Femur (tissue), 1 donor: ENCODE measurements around the gene AKAP12.
A peak's percentile ranks its signal among the peaks of the same experiment; 100 is the strongest.
"Not testable (repeated sequence)": the region's sequence is repeated elsewhere in the genome, so short reads cannot be mapped to it uniquely, and the experiment has no call there.

Source experiments
- DNase-seq: peaks from one replicate; pipeline ENCODE4 v3.0.0-alpha.2; 2017

AKAP12 gene

DNA sequence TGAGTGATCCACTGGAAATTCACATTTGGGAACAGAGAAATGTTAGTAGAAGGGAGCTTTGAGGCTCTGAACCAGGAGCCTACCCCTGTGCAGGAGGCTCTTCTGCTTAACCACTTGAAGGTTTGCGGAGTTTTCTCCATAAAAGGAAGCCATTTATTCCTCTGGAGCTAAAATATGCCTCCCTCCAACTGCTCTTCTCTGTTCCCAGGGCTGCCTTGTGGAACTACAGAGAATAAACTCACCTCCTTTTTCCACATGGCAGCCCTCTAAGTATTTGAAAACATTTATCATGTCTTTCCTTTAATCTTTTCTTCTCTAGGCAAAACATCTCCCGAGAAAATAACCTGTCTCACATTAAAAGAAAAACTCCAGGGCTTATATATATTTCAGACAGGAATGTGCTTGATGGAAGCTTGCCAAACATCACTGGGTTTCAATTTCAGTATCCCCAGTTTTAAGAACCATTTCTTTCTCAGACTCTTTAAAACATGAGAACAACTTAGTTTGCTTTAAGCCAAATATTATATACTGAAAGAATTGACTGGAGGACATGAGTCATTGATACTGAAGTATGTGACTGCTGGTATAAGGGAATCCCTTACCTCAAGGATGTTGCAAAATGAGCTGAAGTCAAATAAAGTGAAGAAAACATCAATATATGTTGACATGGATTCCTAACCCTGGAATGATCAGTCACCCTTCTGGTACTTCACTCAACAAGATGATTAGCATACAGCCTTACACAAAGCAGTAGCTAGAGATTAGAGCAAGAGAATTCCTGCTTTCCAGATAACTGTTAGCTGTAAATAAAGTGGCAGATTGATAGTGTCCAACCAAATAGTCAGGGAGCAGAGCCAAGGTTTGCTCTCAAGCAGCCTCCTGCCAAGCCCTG is 77.6 kb downstream of the AKAP12 start:
- DNase-seq = no peak

DNA sequence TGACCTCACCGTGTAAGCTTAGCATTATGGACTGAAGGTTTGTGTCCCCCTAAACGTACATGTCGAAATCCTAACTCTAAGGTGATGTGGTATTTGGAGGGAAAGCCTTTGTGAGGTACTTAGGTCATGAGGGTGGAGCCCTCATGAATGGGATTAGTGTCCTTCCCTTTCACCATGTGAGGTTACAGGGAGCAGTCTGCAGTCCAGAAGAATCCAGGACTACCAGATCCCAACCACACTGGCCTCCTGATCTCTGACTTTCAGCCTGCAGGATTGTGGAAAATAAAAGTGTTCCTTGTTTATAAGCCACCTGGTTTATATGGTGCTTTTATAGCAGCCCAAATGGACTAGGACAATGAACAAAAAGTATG is 78.2 kb downstream of the AKAP12 start:
- DNase-seq = no peak

- no peak for DNase-seq
These were observed 80.4 kb downstream of the AKAP12 start for GRCh38 chr6:151320140-151320539.

DNA sequence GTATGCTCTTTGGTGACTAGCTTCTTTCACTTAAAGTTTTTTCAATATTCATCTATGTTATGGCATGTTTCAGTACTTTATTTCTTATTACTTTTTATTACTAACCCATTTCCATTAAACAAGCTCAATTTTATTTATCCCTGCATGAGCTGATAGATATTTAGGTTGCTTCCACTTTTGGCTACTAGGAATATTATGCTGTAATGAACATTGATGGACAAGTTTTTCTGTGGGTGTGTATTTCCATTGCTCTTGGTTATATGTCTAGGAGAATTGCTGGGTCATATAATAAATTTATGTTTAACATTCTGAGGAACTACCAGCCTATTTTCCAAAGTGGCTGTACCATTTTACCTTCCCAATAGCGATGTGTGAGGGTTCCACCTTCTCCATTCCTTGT is 81.7 kb downstream of the AKAP12 start:
- DNase-seq = no peak

GRCh38 chr6:151322570-151322969 is 82.8 kb downstream of the AKAP12 start:
- DNase-seq = no peak

DNA sequence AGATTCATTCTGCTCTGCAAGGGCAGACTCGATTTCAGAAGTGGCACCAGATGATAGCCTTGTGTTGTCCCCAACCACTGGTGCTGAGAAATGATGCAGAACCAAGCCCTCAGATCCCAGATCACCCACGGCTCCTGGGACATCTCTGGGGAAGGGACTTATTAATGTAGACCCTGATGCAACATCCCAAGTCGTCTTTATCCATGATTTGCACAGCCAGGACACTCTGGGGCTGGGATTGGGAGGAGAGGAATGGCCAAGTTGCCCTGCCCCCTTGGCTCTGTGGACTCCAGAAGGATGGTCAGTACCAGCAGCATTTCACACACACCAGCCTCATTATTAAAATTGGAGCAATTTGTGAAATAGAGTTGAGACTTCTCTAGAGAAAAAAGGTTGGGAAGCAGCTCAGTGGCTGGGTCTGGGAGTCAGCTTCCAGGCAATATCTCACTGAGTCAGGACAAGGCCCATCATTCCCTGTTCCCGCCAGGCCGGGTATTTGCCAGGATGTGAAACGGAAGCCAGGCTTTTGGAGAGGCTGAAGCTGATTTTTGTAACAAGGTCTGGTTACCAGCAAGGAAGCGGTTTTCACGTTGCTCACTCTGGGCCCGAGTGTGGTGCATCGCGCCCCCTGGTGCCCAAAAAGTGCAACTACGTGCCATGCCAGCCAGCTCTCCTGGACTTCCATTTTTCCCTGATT is 84.2 kb downstream of the AKAP12 start:
- DNase-seq = peak; percentile 95

- DNase-seq = no peak
These were observed 84.7 kb downstream of the AKAP12 start for GRCh38 chr6:151324488-151324825.

DNA sequence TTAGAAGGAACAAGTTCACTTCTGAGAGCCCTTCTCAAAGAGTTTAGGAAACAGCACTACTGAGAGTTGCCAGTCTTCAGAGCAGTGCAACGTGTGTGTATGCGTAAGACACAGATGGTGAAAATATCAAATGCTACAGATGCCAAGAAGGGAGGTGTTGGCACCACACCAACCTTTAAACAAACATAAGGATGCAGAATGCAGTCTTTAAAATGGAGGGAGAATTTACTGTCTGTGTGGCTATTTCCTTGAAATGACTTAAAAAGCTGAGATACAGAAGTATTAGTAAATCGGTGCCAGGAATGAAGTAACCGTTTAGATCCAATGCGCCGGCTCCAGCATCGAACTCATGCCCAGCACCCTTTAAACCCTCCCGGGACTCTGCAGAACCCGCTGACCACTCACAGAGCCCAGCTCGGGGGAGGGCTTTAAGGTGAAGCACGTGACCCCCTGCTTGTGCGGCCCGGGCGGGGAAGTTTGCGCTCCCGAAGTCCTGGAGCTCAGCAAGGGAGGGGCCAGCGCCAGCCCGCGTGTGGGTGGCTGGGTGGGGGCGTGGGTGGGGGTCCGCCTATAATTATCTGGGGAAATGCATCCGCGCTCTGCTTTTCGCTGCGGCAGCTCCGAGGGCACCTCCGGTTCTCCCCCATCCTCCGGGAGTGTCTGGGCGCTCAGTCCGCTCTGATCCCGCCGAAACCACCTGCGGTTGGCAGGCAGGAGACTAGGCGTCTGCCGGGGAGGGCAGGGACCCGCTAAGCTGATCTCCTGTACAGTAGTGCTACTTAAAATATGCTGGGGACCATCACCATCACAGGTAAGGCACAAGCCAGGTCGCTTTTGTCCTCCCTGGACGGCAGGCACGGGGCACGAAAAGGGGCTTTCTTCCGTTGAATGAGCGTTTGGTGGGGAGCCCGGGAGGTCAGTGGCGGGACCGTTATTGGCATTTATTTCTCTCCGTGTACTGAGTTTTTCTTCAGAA is 85.6 kb downstream of the AKAP12 start:
- peak; percentile 83 for DNase-seq

- no peak for DNase-seq
These were observed 86.5 kb downstream of the AKAP12 start for GRCh38 chr6:151326116-151326825.

DNA sequence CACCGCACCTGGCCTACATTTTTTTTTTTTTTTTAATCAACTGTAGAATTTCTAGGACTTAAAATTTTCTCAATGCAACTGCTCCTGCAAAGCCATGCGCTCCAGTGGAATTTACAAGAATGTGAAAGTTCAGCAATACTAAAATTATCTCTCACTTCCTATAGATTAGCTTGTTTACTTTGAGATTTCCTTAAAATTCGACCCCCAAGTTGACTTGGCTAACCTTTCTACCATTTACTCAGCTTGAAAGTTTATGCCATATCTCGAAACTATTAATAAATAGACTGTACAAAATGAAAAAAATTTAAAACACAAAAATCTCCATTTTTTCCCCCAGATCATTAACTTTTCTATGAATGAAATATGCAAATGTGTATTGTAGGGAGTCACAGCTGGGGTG is 87.3 kb downstream of the AKAP12 start:
- no peak for DNase-seq

DNA sequence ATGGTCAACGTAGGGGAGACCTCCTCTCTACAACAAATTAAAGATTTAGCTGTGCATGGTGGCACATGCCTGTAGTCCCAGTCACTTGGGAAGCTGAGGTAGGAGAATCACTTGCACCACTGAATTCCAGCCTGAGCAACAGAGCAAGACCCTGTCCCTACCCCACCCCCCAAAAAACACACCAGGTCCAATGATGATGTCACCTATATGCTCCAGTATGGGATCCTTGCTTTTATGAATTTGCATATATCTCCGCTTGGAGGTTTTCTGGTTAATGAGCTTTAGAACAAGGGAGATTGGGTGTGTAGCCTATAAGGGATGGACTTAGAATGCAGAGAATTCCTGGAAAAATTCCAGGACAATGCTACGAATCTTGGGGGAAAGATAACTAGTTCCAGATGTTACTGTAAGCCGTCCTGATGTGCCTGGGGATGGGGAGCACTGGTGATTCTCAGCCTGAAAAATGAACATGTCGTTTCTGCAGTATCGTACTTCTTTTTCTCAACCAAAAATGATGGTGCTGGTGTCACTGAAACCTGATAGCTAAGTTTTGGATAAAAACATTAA is 90.4 kb downstream of the AKAP12 start:
- no peak for DNase-seq

DNA sequence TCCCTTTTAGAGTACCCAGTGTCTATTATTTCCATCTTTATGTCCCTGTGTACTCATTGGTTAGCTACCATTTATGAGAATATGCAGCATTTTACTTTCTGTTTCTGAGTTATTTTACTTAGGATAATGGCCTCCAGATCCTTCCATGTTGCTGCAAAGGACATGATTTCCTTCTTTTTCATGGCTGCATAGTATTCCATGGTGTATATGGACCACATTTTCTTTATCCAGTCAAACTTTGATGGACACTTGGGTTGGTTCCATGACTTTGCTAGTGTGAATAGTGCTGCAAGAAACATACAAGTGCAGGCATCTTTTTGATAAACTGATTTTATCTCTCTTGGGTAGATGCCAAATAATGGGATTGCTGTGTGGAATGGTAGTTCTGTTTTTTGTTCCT is 96.2 kb downstream of the AKAP12 start:
- DNase-seq = no peak

DNA sequence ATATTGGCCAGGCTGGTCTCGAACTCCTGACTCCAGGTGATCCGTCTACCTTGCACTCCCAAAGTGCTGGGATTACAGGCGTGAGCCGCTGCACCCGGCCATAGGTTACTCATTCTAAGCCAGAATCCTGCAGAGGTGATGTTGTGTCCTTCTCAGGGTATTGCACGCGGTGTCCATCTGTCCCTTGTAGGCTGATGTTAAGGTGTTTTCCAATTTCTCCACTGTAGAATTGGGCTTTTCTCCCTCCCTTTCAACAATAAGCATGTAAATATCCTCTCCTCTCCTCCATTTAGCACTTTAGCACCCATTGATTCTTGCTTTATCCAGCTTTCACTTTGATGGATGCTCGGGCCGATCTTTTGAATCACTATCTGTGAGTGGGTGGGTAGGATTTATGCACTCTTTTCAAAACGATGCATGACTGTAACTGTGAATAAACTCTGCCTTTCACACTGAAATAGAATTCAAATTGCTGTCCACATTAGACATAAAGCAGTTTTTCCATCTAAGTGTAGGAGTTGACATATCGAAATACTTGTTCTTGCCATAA is 99.0 kb downstream of the AKAP12 start:
- DNase-seq = no peak

DNA sequence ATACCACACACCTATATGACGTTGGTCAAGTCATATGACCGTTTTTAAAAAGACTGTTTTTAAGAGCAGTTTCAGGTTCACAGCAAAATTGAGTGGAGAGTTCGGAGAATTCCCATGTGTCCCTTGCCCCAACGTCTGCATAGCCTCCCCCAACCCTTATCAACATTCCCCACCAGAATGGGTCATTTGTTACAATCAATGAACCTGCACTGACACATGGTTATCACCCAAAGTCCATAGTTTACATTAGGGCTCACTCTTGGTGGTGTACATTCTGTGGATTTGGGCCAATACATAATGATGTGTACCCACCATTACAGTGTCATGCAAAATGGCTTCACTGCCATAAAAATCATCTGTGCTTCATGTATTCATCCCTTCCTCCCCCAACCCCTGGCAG is 99.6 kb downstream of the AKAP12 start:
- no peak for DNase-seq

DNA sequence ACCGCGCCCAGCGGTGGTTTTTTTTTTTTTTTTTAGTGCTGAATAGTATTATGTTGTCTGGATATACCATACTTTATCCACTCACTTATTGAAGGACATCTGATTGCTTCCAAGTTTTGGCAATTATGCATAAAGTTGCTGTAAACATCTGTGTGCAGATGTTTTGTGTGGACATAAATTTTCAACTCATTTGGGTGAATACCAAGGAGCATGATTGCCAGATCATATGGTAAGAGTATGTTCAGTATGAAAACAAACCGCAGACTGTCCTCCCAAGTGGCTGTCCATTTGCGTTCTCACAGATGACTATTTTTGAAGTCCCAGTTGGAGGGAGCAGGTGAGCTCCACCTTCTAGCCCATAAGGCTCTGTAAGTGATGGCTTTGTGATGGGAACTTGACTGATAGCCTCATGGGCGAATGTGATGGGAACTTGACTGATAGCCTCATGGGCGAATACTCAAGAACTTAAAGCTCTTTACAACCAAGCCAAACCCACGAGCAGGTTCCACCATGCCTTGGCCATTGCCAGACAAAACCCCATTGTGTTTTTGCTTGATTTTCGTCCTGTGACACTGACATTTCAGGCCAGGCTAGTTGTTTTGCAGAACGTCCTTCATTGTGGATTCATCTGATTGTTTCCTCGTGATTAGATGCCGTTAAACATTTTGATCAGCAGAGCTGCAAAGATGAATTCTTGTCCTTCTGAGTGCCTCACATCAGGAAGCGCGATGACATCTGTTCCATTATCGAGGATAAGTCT is 100.6 kb downstream of the AKAP12 start:
- DNase-seq = no peak

DNA sequence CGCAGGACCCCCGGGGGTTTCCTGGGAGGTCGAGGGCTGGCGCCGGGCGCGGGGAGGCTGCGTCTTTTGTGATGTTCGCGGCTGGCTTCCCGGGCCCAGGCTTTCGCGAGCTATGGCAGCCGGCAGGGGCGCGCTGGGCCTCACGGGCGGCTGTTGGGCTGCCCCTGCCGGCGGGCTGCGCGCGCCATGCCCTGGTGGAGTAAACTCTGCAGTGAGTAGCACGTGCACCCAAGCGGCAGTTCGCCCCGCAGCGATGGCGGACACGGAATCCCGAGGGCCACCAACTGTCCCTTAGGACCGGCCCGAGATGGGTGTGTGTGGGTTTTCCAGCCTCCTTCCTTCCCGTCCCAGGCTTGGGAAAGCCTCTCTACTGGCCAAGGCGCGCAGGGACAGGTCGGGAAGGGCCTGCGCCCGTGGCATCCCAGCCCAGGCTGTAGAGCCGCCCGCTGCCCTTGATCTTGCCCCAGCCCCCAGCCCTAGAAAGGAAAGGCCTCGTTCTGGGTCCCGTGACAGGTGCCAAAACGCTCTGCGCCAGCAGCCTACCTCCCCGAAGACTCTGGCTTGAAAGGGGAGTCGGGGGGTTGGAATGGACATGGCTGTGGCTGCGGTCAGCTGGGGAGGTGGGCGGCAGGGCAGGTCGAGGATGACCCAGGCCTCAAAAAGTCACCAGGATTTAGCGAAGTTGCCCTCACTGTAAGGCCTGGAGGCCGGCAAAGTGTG is 101.9 kb downstream of the AKAP12 start:
- no peak for DNase-seq

DNA sequence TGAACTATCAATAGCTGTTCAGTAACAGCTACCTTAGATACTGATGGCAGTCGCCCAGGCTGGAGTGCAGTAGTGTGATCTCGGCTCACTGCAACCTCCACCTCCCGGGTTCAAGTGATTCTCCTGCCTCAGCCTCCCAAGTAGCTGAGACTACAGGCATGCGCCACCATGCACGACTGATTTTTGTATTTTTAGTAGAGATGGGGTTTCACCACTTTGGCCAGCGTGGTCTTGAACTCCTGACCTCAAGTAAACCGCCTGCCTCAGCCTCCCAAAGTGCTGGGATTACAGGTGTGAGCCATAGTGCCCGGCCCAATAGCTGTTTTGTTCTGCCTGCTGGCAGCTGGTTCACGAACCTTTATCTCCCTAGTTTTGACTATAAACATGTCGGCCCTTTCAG is 103.0 kb downstream of the AKAP12 start:
- not testable (repeated sequence) for DNase-seq

DNA sequence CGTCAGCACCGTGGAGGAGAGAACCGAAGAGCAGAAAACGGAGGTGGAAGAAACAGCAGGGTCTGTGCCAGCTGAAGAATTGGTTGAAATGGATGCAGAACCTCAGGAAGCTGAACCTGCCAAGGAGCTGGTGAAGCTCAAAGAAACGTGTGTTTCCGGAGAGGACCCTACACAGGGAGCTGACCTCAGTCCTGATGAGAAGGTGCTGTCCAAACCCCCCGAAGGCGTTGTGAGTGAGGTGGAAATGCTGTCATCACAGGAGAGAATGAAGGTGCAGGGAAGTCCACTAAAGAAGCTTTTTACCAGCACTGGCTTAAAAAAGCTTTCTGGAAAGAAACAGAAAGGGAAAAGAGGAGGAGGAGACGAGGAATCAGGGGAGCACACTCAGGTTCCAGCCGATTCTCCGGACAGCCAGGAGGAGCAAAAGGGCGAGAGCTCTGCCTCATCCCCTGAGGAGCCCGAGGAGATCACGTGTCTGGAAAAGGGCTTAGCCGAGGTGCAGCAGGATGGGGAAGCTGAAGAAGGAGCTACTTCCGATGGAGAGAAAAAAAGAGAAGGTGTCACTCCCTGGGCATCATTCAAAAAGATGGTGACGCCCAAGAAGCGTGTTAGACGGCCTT is 110.0 kb downstream of the AKAP12 start:
- DNase-seq = no peak

DNA sequence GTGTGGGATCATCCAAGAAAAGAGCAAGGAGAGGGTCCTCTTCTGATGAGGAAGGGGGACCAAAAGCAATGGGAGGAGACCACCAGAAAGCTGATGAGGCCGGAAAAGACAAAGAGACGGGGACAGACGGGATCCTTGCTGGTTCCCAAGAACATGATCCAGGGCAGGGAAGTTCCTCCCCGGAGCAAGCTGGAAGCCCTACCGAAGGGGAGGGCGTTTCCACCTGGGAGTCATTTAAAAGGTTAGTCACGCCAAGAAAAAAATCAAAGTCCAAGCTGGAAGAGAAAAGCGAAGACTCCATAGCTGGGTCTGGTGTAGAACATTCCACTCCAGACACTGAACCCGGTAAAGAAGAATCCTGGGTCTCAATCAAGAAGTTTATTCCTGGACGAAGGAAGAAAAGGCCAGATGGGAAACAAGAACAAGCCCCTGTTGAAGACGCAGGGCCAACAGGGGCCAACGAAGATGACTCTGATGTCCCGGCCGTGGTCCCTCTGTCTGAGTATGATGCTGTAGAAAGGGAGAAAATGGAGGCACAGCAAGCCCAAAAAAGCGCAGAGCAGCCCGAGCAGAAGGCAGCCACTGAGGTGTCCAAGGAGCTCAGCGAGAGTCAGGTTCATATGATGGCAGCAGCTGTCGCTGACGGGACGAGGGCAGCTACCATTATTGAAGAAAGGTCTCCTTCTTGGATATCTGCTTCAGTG is 110.8 kb downstream of the AKAP12 start:
- DNase-seq = no peak
